ACC112 (cell line): ENCODE measurements around the gene CDH8.

Experiments used
- H2AFZ ChIP-seq: fragments of 200-600 bp; sonication (generic); one replicate; pipeline ENCODE4 v1.6.0; 2017; ENCODE audit warnings: antibody characterized with exemption, low read length; ENCODE audit not compliant: unreplicated experiment
- H3K27ac ChIP-seq: fragments of 200-600 bp; sonication (generic); 2 replicates; pipeline ENCODE4 v1.5.1; 2014; ENCODE audit warnings: low read depth, mild to moderate bottlenecking, antibody characterized with exemption, low read length, moderate library complexity
- H3K27me3 ChIP-seq: fragments of 200-600 bp; sonication (generic); 2 replicates; pipeline ENCODE4 v1.6.1; 2014; ENCODE audit warnings: mild to moderate bottlenecking, antibody characterized with exemption, low read length, moderate library complexity, mixed read lengths; ENCODE audit not compliant: insufficient read depth
- H3K36me3 ChIP-seq: fragments of 200-600 bp; sonication (generic); 2 replicates; pipeline ENCODE4 v1.6.1; 2016; ENCODE audit warnings: mild to moderate bottlenecking, antibody characterized with exemption, low read length, moderate library complexity, mixed read lengths; ENCODE audit not compliant: insufficient read depth
- H3K4me1 ChIP-seq: fragments of 200-600 bp; sonication (generic); one replicate; pipeline ENCODE4 v1.6.1; 2016; ENCODE audit warnings: low read length, mixed read lengths; ENCODE audit not compliant: insufficient read depth, unreplicated experiment, control insufficient read depth
- H3K4me3 ChIP-seq: fragments of 200-600 bp; sonication (generic); 2 replicates; pipeline ENCODE4 v1.5.1; 2014; ENCODE audit warnings: mild to moderate bottlenecking, low read depth, low read length
- H3K79me2 ChIP-seq: fragments of 200-600 bp; sonication (generic); one replicate; pipeline ENCODE4 v1.6.0; 2016; ENCODE audit warnings: low read length; ENCODE audit not compliant: control insufficient read depth, unreplicated experiment, insufficient read depth

The CDH8 gene

DNA sequence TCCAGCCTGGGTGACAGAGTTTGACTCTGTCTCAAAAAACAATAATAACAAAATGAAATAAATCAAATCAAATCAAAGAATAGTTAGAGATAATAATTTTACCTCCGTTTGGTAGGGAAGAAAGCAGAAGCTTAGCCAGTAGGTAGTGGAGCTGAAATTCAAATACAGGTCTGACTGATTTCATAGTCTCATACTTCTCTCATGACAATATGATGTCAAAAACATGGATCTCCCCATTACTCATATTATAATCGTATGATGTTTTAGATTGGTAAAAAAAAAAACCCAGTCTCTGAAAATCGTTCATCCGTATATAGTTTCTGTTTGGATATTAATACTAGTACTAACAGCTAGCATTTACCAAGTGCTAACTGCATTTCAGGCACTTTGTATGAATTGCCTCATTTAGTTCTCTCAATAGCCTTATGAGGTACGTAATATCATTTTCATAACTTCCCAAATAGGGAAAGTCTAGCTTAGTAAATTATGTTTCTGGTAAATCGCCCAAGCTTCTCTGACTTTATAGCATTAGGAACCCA lies 48.7 kb downstream of the CDH8 start:
- no peaks in the 10 kb centered on the region for H3K79me2 ChIP-seq
- no peak overlapping the region for H3K27ac ChIP-seq
- no peaks in the 10 kb centered on the region for H3K4me1 ChIP-seq

GRCh38 chr16:61969077-61969382 lies 67.2 kb downstream of the CDH8 start:
- Histone ChIP-seq H3K4me1 (no peaks in the 10 kb centered on the region), H3K79me2 (no peaks in the 10 kb centered on the region), H3K27me3 (no peaks in the 10 kb centered on the region), H3K36me3 (no peaks in the 10 kb centered on the region), H3K27ac (no peak overlapping the region), H2AFZ (no peak overlapping the region), H3K4me3 (no peak overlapping the region)

More for the DNA sequence above, 48.7 kb downstream of the CDH8 start:
- Histone ChIP-seq H3K4me3 (no peak overlapping the region), H3K27me3 (no peaks in the 10 kb centered on the region), H3K36me3 (no peaks in the 10 kb centered on the region), H2AFZ (no peak overlapping the region)

DNA sequence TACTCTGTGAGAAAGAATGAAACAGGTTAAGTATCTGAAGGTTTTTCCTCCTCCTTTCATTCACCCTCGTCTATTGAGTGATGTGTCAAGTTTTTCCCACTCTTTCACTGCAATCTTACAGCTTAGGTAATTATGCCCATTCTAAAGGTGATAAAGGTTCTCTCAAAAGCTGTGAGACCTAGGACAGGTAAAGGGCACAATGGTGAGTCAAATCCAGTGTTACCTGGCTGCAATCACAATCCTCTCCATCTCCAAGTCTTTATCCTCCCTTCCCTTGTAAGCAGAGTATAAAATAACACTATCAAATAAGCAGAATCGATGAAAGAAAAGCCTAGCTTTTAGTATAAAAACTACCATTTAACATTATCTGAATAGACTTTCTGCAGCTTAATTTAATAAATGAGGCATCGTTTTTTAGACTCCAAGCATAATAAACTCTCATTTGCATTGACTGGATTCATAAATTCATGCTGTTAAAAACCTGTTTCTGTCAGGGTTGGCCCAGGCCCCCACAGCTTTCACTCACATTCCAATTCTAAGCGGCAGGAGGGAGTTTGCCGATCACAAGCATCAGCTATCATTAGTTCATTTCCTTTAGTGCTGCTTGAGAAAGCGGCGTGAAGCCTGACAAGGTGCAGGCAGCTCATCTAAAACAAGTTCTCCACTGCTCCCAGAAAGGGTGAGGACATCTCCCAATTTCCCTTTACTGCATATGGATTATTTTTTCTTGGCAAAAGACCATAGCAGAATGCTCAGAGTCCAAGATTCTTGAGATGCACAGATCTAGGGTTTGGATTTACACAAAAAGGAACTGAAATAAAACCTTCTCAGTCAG lies 67.8 kb downstream of the CDH8 start:
- no peak overlapping the region for H2AFZ ChIP-seq
- no peaks in the 10 kb centered on the region for H3K27me3 ChIP-seq
- no peaks in the 10 kb centered on the region for H3K79me2 ChIP-seq
- no peak overlapping the region for H3K4me3 ChIP-seq
- H3K4me1 ChIP-seq, result no peaks in the 10 kb centered on the region
- H3K27ac ChIP-seq, result no peak overlapping the region
- H3K36me3 ChIP-seq, result no peaks in the 10 kb centered on the region

- Histone ChIP-seq H3K79me2 (no peaks in the 10 kb centered on the region), H3K4me1 (no peaks in the 10 kb centered on the region), H2AFZ (no peak overlapping the region), H3K27me3 (no peaks in the 10 kb centered on the region), H3K4me3 (no peak overlapping the region), H3K36me3 (no peaks in the 10 kb centered on the region), H3K27ac (no peak overlapping the region)
Observed at GRCh38 chr16:61957075-61957855, 79.0 kb downstream of the CDH8 start.

GRCh38 chr16:61952841-61953240 lies 83.4 kb downstream of the CDH8 start:
- H3K79me2 ChIP-seq, result no peaks in the 10 kb centered on the region
- no peak overlapping the region for H3K27ac ChIP-seq
- H3K4me3 ChIP-seq, result no peak overlapping the region
- no peak overlapping the region for H2AFZ ChIP-seq
- H3K36me3 ChIP-seq, result no peaks in the 10 kb centered on the region
- no peaks in the 10 kb centered on the region for H3K4me1 ChIP-seq
- H3K27me3 ChIP-seq, result no peaks in the 10 kb centered on the region

- Histone ChIP-seq H3K4me3 (no peak overlapping the region), H3K36me3 (no peaks in the 10 kb centered on the region), H3K27me3 (no peaks in the 10 kb centered on the region), H3K79me2 (no peaks in the 10 kb centered on the region), H3K27ac (no peak overlapping the region), H3K4me1 (no peaks in the 10 kb centered on the region), H2AFZ (no peak overlapping the region)
Observed at GRCh38 chr16:61948414-61948813, 87.8 kb downstream of the CDH8 start.

DNA sequence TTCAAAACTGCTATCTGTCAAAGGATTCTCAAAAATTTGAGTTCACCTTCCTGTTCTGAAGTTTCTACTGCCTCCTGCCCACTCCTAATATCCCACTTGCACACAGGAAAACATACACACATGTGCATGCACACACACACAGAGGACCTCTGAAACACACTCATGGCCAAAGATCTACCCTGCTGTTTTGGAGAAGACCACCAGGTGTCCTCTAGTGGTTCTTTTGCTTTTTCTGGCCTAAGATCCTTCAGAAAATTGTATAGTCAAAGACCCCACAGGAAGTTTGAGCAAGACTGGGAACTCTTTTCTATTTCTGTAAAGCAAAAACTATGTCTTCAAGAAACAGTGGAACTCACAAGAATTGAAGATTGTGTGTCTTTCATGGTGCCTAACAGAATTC lies 90.2 kb downstream of the CDH8 start:
- no peak overlapping the region for H2AFZ ChIP-seq

DNA sequence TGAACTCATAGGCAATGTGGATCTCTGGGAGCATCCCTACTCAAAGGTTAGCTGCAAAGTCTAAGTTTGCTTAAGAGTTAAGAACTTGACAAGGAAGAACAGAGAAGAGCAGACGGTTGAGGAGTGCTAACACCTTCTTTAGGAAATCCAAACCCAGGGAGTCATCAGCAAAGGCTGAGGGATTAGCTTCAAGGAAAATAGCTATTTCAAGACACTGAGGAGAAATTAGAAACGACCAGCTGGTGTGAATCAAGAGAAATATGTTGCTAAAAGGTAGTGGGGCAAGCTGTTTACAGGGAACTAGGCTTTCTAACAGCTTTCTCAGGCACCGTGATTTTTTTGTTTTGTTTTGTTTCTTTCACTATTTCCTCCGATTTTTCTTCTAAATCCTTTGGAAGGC lies 90.7 kb downstream of the CDH8 start:
- no peaks in the 10 kb centered on the region for H3K4me1 ChIP-seq
- no peak overlapping the region for H3K4me3 ChIP-seq
- no peak overlapping the region for H2AFZ ChIP-seq
- no peaks in the 10 kb centered on the region for H3K27me3 ChIP-seq
- H3K27ac ChIP-seq, result no peak overlapping the region
- no peaks in the 10 kb centered on the region for H3K79me2 ChIP-seq
- H3K36me3 ChIP-seq, result no peaks in the 10 kb centered on the region

More for the DNA sequence above, 90.2 kb downstream of the CDH8 start:
- no peaks in the 10 kb centered on the region for H3K79me2 ChIP-seq
- no peaks in the 10 kb centered on the region for H3K36me3 ChIP-seq
- H3K4me3 ChIP-seq, result no peak overlapping the region
- H3K4me1 ChIP-seq, result no peaks in the 10 kb centered on the region
- H3K27ac ChIP-seq, result no peak overlapping the region
- H3K27me3 ChIP-seq, result no peaks in the 10 kb centered on the region

DNA sequence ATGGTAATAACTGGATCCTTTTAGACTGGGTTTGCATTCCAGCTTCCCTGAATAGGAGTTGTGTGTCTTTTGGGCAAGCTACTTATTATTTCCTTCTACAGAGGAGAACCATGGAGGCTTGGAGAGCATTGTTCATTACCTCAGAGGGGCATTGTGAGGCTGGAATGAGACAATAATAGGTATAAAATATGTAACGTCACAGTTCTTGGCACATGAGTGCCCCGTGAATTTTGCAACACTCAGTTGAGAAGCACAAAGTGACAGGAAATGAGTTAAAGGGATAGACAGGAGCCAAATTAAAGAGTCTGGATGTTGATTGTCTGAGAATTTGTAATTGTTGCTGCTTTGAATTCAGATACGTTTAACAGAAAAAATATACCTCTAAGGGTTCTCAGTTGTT lies 92.2 kb downstream of the CDH8 start:
- Histone ChIP-seq H3K27ac (no peak overlapping the region), H3K4me3 (no peak overlapping the region), H3K36me3 (no peaks in the 10 kb centered on the region), H2AFZ (no peak overlapping the region), H3K79me2 (no peaks in the 10 kb centered on the region), H3K27me3 (no peaks in the 10 kb centered on the region), H3K4me1 (no peaks in the 10 kb centered on the region)

DNA sequence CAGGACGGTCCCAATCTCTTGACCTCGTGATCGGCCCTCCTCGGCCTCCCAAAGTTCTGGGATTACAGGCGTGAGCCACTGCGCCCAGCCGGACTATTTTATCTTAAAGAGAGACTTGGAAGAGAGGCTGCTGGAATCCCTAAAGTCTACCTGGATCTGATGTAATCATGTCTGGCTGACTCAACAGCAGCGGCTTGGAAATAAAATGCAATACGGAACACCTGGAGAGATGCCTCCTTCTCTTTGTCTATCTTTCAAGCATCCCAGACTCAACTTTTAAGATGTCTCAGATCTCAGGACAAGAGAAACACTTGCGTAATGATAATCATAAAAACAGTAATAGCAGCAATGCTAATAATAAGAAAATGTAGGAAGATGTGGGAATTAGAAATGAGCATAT lies 95.6 kb downstream of the CDH8 start:
- Histone ChIP-seq H3K4me1 (no peaks in the 10 kb centered on the region), H3K36me3 (no peaks in the 10 kb centered on the region), H3K27me3 (no peaks in the 10 kb centered on the region), H3K4me3 (no peak overlapping the region), H3K79me2 (no peaks in the 10 kb centered on the region), H2AFZ (no peak overlapping the region), H3K27ac (no peak overlapping the region)

- no peaks in the 10 kb centered on the region for H3K36me3 ChIP-seq
- no peak overlapping the region for H2AFZ ChIP-seq
- H3K27me3 ChIP-seq, result no peaks in the 10 kb centered on the region
- H3K79me2 ChIP-seq, result no peaks in the 10 kb centered on the region
- H3K27ac ChIP-seq, result no peak overlapping the region
- no peak overlapping the region for H3K4me3 ChIP-seq
- H3K4me1 ChIP-seq, result no peaks in the 10 kb centered on the region
Observed at GRCh38 chr16:61937646-61938045, 98.6 kb downstream of the CDH8 start.
